Cerebellar cortex (tissue), 1 donor: Measurements from ENCODE around the gene SAP30L.

Source experiments
- DNase-seq: peaks from one replicate; pipeline ENCODE4 v3.0.0-alpha.2; 2015; ENCODE audit warnings: low spot score

Gene SAP30L

GRCh38 chr5:154509784-154510555 is 64.2 kb downstream of the SAP30L start:
- no peak for DNase-seq
